ENCODE measurements around the gene CLDN1. TPM values are rescaled to one million over a fixed set of nuclear protein-coding genes. Genes with fewer than 3 reads are reported as not detected.

CLDN1 gene
- total and polyA plus RNA-seq, 2 donors (not counting 1 experiment from before 2014, with no cell fraction given): not detected

DNA sequence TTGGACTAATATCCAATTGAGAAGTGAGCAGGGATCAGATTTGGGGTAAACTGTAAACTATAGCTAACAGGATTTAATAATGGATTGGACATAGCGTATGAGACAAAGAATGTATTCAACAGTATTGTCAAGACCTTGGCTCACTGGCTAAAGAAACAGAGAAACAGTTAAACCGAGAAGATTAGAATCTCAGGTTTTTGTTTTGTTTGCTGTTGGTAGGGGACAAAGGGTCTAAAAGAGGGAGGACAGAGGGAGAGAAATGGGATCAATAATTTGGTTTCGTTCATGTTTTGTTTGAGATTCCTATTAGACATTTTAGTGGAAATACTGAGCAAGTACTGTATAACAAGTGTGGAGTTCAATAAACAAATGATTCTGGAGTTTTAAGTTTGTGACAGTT lies 28.6 kb downstream of the CLDN1 start:
- Histone ChIP-seq H2AFZ (ENCODE audit: insufficient read depth, low read depth, low read length, poor library complexity, severe bottlenecking) (no peak overlapping the region), H3K36me3 (replicated peaks in 1 of 2; ENCODE audit: control extremely low read depth in 1 of 2, control insufficient read depth in 1 of 2, extremely low read depth in 1 of 2, insufficient read depth in 2 of 2, low read length in 1 of 2) (no peaks in the 10 kb centered on the region), H3K4me3 (ENCODE audit: control extremely low read depth in 1 of 5, extremely low read depth in 1 of 5, insufficient read depth in 1 of 5, low read depth in 2 of 5, low read length in 4 of 5) (no peak overlapping the region), H3K4me1 (ENCODE audit: control insufficient read depth in 2 of 2, insufficient read depth in 2 of 2, low read length in 2 of 2) (no peaks in the 10 kb centered on the region), H4K20me1 (ENCODE audit: control insufficient read depth, insufficient read depth, low read length, poor library complexity, severe bottlenecking) (no peaks in the 10 kb centered on the region), H3K27me3 (replicated peaks in 1 of 4; ENCODE audit: control extremely low read depth in 1 of 4, control insufficient read depth in 3 of 4, insufficient read depth in 4 of 4, low read length in 3 of 4) (peaks cover 0 to 3% (median 0%) of the 10 kb centered on the region in 4 experiments), H3K27ac (ENCODE audit: low read length in 2 of 2) (no peak overlapping the region), H3K9ac (ENCODE audit: low read length) (no peak overlapping the region), H3K4me2 (replicated peaks; ENCODE audit: low read depth, low read length, poor library complexity, severe bottlenecking) (no peak overlapping the region), H3K9me3 (ENCODE audit: control extremely low read depth in 1 of 3, control insufficient read depth in 2 of 3, insufficient read depth in 1 of 3, low read length in 2 of 3) (peaks cover 0 to 12% (median 4%) of the 10 kb centered on the region in 3 donors), H3K79me2 (ENCODE audit: control insufficient read depth, insufficient read depth, low read length) (no peaks in the 10 kb centered on the region)
- Mint-ChIP-seq H3K27me3 (no peaks in the 10 kb centered on the region), H3K4me1 (no peaks in the 10 kb centered on the region), H3K4me3 (no peak overlapping the region), H3K27ac (no peak overlapping the region), H3K9me3 (ENCODE audit: insufficient read depth) (peaks cover 8% of the 10 kb centered on the region)
- ATAC-seq (ENCODE audit: low read depth): no peak
- WGBS (ENCODE audit: insufficient coverage): 92% methylated on average over 3 of the region's 3 CpGs
- ChIA-PET POLR2A (no interaction called here), CTCF (no interaction called here)
- intact Hi-C loops (cut with micrococcal nuclease): no loop called here
- DNase-seq: no peak
- TF ChIP-seq, protein P1, sequence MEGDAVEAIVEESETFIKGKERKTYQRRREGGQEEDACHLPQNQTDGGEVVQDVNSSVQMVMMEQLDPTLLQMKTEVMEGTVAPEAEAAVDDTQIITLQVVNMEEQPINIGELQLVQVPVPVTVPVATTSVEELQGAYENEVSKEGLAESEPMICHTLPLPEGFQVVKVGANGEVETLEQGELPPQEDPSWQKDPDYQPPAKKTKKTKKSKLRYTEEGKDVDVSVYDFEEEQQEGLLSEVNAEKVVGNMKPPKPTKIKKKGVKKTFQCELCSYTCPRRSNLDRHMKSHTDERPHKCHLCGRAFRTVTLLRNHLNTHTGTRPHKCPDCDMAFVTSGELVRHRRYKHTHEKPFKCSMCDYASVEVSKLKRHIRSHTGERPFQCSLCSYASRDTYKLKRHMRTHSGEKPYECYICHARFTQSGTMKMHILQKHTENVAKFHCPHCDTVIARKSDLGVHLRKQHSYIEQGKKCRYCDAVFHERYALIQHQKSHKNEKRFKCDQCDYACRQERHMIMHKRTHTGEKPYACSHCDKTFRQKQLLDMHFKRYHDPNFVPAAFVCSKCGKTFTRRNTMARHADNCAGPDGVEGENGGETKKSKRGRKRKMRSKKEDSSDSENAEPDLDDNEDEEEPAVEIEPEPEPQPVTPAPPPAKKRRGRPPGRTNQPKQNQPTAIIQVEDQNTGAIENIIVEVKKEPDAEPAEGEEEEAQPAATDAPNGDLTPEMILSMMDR (IDR thresholded peaks at IDR 0.05): no peak
- TF ChIP-seq EZH2 (IDR thresholded peaks at IDR 0.05; ENCODE audit: borderline replicate concordance, insufficient read depth, low read depth, low read length, poor library complexity, severe bottlenecking): no peak

DNA sequence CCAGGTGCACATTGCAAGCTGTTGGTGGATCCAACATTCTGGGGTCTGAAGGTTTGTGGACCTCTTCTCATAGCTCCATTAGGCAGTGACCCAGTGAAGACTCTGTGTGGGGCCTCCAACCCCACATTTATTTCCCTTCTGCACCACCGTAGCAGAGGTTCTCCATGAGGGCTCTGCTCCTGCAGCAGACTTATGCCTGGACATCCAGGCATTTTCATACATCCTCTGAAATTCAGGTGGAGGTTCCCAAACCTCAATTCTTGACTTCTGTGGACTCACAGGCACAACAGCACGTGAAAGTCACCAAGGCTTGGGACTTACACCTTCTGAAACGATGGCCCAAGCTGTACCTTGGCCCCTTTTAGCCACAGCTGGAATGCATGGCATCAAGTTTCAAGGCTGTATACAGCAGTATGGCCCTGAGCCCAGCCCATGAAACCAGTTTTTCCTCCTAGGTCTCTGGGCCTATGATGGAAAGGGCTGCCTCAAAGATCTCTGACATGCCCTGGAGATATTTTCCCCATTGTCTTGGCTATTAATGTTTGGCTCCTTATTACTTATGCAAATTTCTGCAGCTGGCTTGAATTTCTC lies 30.2 kb downstream of the CLDN1 start:
- no peak overlapping the region for H2AFZ ChIP-seq (ENCODE audit: insufficient read depth, low read depth, low read length, poor library complexity, severe bottlenecking)
- peaks cover 0 to 12% (median 4%) of the 10 kb centered on the region in 3 donors for H3K9me3 ChIP-seq (ENCODE audit: control extremely low read depth in 1 of 3, control insufficient read depth in 2 of 3, insufficient read depth in 1 of 3, low read length in 2 of 3)
- Mint-ChIP-seq H3K27ac (no peak overlapping the region), H3K4me3 (no peak overlapping the region), H3K4me1 (no peaks in the 10 kb centered on the region), H3K9me3 (ENCODE audit: insufficient read depth) (peaks cover 12% of the 10 kb centered on the region), H3K27me3 (no peaks in the 10 kb centered on the region)
- no peaks in the 10 kb centered on the region for H3K4me1 ChIP-seq (ENCODE audit: control insufficient read depth in 2 of 2, insufficient read depth in 2 of 2, low read length in 2 of 2)
- H3K4me2 ChIP-seq (replicated peaks; ENCODE audit: low read depth, low read length, poor library complexity, severe bottlenecking): no peak overlapping the region
- no peak for DNase-seq
- CTCF ChIA-PET: no interaction called here
- no peak for ATAC-seq (ENCODE audit: low read depth)
- TF ChIP-seq EZH2 (IDR thresholded peaks at IDR 0.05; ENCODE audit: borderline replicate concordance, insufficient read depth, low read depth, low read length, poor library complexity, severe bottlenecking): no peak
- TF ChIP-seq, protein P1 (IDR thresholded peaks at IDR 0.05): no peak
- H3K4me3 ChIP-seq (ENCODE audit: control extremely low read depth in 1 of 5, extremely low read depth in 1 of 5, insufficient read depth in 1 of 5, low read depth in 2 of 5, low read length in 4 of 5): no peak overlapping the region
- POLR2A ChIA-PET: no interaction called here
- peaks cover 0 to 3% (median 0%) of the 10 kb centered on the region in 4 experiments for H3K27me3 ChIP-seq (replicated peaks in 1 of 4; ENCODE audit: control extremely low read depth in 1 of 4, control insufficient read depth in 3 of 4, insufficient read depth in 4 of 4, low read length in 3 of 4)
- 83% methylated on average over 3 of the region's 3 CpGs for WGBS (ENCODE audit: insufficient coverage)
- no peaks in the 10 kb centered on the region for H3K79me2 ChIP-seq (ENCODE audit: control insufficient read depth, insufficient read depth, low read length)
- intact Hi-C loops (cut with micrococcal nuclease): no loop called here
- H4K20me1 ChIP-seq (ENCODE audit: control insufficient read depth, insufficient read depth, low read length, poor library complexity, severe bottlenecking): no peaks in the 10 kb centered on the region
- H3K9ac ChIP-seq (ENCODE audit: low read length): no peak overlapping the region
- H3K27ac ChIP-seq (ENCODE audit: low read length in 2 of 2): no peak overlapping the region
- no peaks in the 10 kb centered on the region for H3K36me3 ChIP-seq (replicated peaks in 1 of 2; ENCODE audit: control extremely low read depth in 1 of 2, control insufficient read depth in 1 of 2, extremely low read depth in 1 of 2, insufficient read depth in 2 of 2, low read length in 1 of 2)
